M059J (cell line): ENCODE results near the gene SORCS2. TPM values are rescaled to one million over a fixed set of nuclear protein-coding genes. Genes with fewer than 3 reads are reported as not detected.
"Not testable (repeated sequence)": the region's sequence is repeated elsewhere in the genome, so short reads cannot be mapped to it uniquely, and the experiment has no call there.

Experiments used
- DNase-seq: peaks from one replicate; pipeline ENCODE4 v3.0.0-alpha.2; 2012; ENCODE audit warnings: low read depth
- total RNA-seq: library from RNA; depleted of rRNA; stranded (reverse); fragments of >200 nt; shearing (Covaris generic); gene quantifications from 2 replicates; pipeline ENCODE4 v1.2.3, GENCODE V29; 2014

The SORCS2 gene
- total RNA-seq, 1 experiment from 2014 or later: 0.02 TPM

GRCh38 chr4:7199771-7200441 lies 7.6 kb downstream of the SORCS2 start:
- DNase-seq: no peak

GRCh38 chr4:7200801-7201200 lies 8.5 kb downstream of the SORCS2 start:
- no peak for DNase-seq

- no peak for DNase-seq
Measured at GRCh38 chr4:7201420-7202305, 9.3 kb downstream of the SORCS2 start.

- DNase-seq: no peak
Measured at GRCh38 chr4:7202411-7202810, 10.1 kb downstream of the SORCS2 start.

GRCh38 chr4:7204656-7205387 lies 12.5 kb downstream of the SORCS2 start:
- no peak for DNase-seq

- peak; percentile 71 for DNase-seq
Measured at GRCh38 chr4:7206385-7206784, 14.0 kb downstream of the SORCS2 start.

- peak; percentile 87 for DNase-seq
Measured at GRCh38 chr4:7206911-7207567, 14.7 kb downstream of the SORCS2 start.

- no peak for DNase-seq
Measured at GRCh38 chr4:7207628-7208231, 15.4 kb downstream of the SORCS2 start.

- DNase-seq: no peak
Measured at GRCh38 chr4:7208509-7209451, 16.4 kb downstream of the SORCS2 start.

- DNase-seq: no peak
Measured at GRCh38 chr4:7209699-7210098, 17.4 kb downstream of the SORCS2 start.

- DNase-seq: peak; percentile 79
Measured at GRCh38 chr4:7210824-7211223, 18.5 kb downstream of the SORCS2 start.

GRCh38 chr4:7212101-7212674 lies 19.9 kb downstream of the SORCS2 start:
- DNase-seq: no peak

- no peak for DNase-seq
Measured at GRCh38 chr4:7212921-7213320, 20.6 kb downstream of the SORCS2 start.

- peak; percentile 51 for DNase-seq
Measured at GRCh38 chr4:7213807-7214206, 21.5 kb downstream of the SORCS2 start.

GRCh38 chr4:7214359-7214758 lies 22.0 kb downstream of the SORCS2 start:
- DNase-seq: peak; percentile 25

GRCh38 chr4:7215187-7215586 lies 22.8 kb downstream of the SORCS2 start:
- not testable (repeated sequence) for DNase-seq

- no peak for DNase-seq
Measured at GRCh38 chr4:7217039-7217438, 24.7 kb downstream of the SORCS2 start.

GRCh38 chr4:7217474-7218321 lies 25.4 kb downstream of the SORCS2 start:
- no peak for DNase-seq

GRCh38 chr4:7218686-7219085 lies 26.3 kb downstream of the SORCS2 start:
- peak; percentile 19 for DNase-seq
